HepG2 (cell line): ENCODE data around the gene ELP1. TPM values are rescaled to one million over a fixed set of nuclear protein-coding genes. Genes with fewer than 3 reads are reported as not detected.
A peak's percentile ranks its signal among the peaks of the same experiment; 100 is the strongest.
"Not testable (repeated sequence)": the region's sequence is repeated elsewhere in the genome, so short reads cannot be mapped to it uniquely, and the experiment has no call there.

Experiments used
- ATAC-seq: fragments of 200-7000 bp; cut with Tn5 transposase; 3 replicates; pipeline ENCODE4 v1.9.1; 2020; ENCODE audit warnings: mild to moderate bottlenecking, moderate library complexity
- BruUV-seq: library from RNA; stranded (reverse); fragments of 400-500 nt; replicated peaks from 2 replicates; lab custom pipeline; 2021; lab: Mats Ljungman, UMichigan
- CTCF ChIA-PET: fragments of 300-600 bp; formaldehyde crosslinking; extraction: SDS; loops from one replicate; lab custom pipeline; 2021; ENCODE audit warnings: low total read pairs, inconsistent platforms, low intra/inter-chr PET ratio; lab: Yijun Ruan, JAX
- POLR2A ChIA-PET: fragments of 350-600 bp; sonication (Branson Sonifier 250); formaldehyde crosslinking; loops from one replicate; lab custom pipeline; 2020; ENCODE audit warnings: antibody characterized with exemption, inconsistent platforms; lab: Yijun Ruan, JAX
- DNase-seq: peaks from one replicate; pipeline ENCODE4 v3.0.0-alpha.2; 2015; ENCODE audit warnings: low spot score
- FAIRE-seq: peaks from 3 replicates; lab custom pipeline; 2011; peaks lifted over from hg19 to GRCh38; lab: Jason Lieb, UNC
- H2AFZ ChIP-seq: one replicate; pipeline ENCODE4 v1.6.1; 2011; ENCODE audit warnings: low read length, inconsistent platforms
- H3K27ac ChIP-seq: fragments of 300-600 bp; 3 replicates; pipeline ENCODE4 v1.8.0; 2011; ENCODE audit warnings: mixed run types, mild to moderate bottlenecking, mixed read lengths, low read length, inconsistent platforms; ENCODE audit not compliant: insufficient read depth; ENCODE audit errors: extremely low read length
- H3K27me3 ChIP-seq, 2 experiments: fragments of 200-600 bp in 1 of 2; 2 replicates in 1 of 2; 3 replicates in 1 of 2; pipeline versions ENCODE4 v1.6.0 to v1.8.0; 2011; ENCODE audit warnings: low read length in 2 of 2, mild to moderate bottlenecking in 2 of 2, moderate library complexity in 2 of 2, inconsistent platforms in 1 of 2; ENCODE audit not compliant: insufficient read depth in 2 of 2, control insufficient read depth in 1 of 2
- H3K36me3 ChIP-seq, 2 experiments: fragments of 200-600 bp in 1 of 2; replicated peaks in 1 of 2; 2 replicates in 1 of 2; 3 replicates in 1 of 2; pipeline versions ENCODE4 v1.5.1 to v1.8.0; 2011; ENCODE audit warnings: low read length in 2 of 2, inconsistent platforms in 1 of 2; ENCODE audit not compliant: insufficient read depth in 2 of 2, control insufficient read depth in 1 of 2
- H3K4me1 ChIP-seq: 2 replicates; pipeline ENCODE4 v1.5.1; 2012; ENCODE audit warnings: low read length, inconsistent platforms; ENCODE audit not compliant: insufficient read depth
- H3K4me2 ChIP-seq: 2 replicates; pipeline ENCODE4 v1.6.0; 2011; ENCODE audit warnings: low read depth, low read length, inconsistent platforms
- H3K4me3 ChIP-seq, 3 experiments: fragments of 200-600 bp in 1 of 3; sonication (generic), shearing (Covaris generic) in 1 of 3; replicated peaks in 1 of 3; 2 replicates each; pipeline ENCODE4 v1.5.1; 2011 to 2016; ENCODE audit warnings: low read length in 3 of 3, inconsistent platforms in 2 of 3, low read depth in 2 of 3, mild to moderate bottlenecking in 2 of 3, control low read depth in 1 of 3, mixed read lengths in 1 of 3; ENCODE audit not compliant: insufficient read depth in 1 of 3
- H3K79me2 ChIP-seq: one replicate; pipeline ENCODE4 v1.6.1; 2011; ENCODE audit warnings: low read length, inconsistent platforms; ENCODE audit not compliant: insufficient read depth
- H3K9ac ChIP-seq: 2 replicates; pipeline ENCODE4 v1.6.0; 2011; ENCODE audit warnings: mild to moderate bottlenecking, low read depth, low read length, inconsistent platforms; ENCODE audit not compliant: insufficient read depth
- H3K9me3 ChIP-seq: 2 replicates; pipeline ENCODE4 v1.5.1; 2012; ENCODE audit warnings: mild to moderate bottlenecking, low read length
- H4K20me1 ChIP-seq: 2 replicates; pipeline ENCODE4 v1.6.0; 2011; ENCODE audit warnings: inconsistent platforms, mild to moderate bottlenecking, low read length, moderate library complexity; ENCODE audit not compliant: insufficient read depth
- CEBPB ChIP-seq: IDR thresholded peaks from 2 replicates; pipeline ENCODE4 v1.6.1; 2011; ENCODE audit warnings: low read depth, low read length, improper control_type of control experiment, borderline replicate concordance
- CTCF ChIP-seq: sonication (generic); formaldehyde crosslinking; IDR thresholded peaks from 2 replicates; pipeline ENCODE4 v1.5.0; 2020; ENCODE audit warnings: mild to moderate bottlenecking, missing genetic modification reagents, moderate library complexity
- MIXL1 ChIP-seq: IDR thresholded peaks from 2 replicates; pipeline ENCODE4 v1.6.1; 2016
- STAG1 ChIP-seq: sonication (generic); formaldehyde crosslinking; IDR thresholded peaks from 2 replicates; pipeline ENCODE4 v1.4.0; 2020; ENCODE audit warnings: missing genetic modification reagents
- ZNF629 ChIP-seq: sonication (generic); formaldehyde crosslinking; conservative IDR thresholded peaks from 2 replicates; pipeline ENCODE4 v1.5.0; 2020; ENCODE audit warnings: missing genetic modification reagents
- WGBS: methylation state at CpG from one replicate; pipeline ENCODE4 v1.1.6; 2017; ENCODE audit warnings: low lambda C conversion rate; 5-methylcytosine and 5-hydroxymethylcytosine counted together
- in situ Hi-C: cut with HindIII; loops from 2 replicates; pipeline ENCODE4 v1.10.0; 2017; ENCODE audit warnings: low pct_unique_long_range_greater_than_20kb; ENCODE audit not compliant: extremely low pct_ligation_motif_present
- intact Hi-C: fragments of 100-400 bp; cut with micrococcal nuclease; formaldehyde crosslinking; loops from one replicate; pipeline ENCODE4 v1.10.0; 2022; ENCODE audit not compliant: unreplicated experiment
- polyA plus RNA-seq, 8 experiments: library from polyadenylated mRNA; depleted of rRNA in 3 of 8; stranded (reverse) in 7 of 8; unstranded in 1 of 8; fragments of >200 nt; fragmentation: Illumina TruSeq in 4 of 8; extraction: Trizol in 4 of 8; gene quantifications; 2 replicates each; pipeline versions ENCODE4 v1.2.1 to v1.2.3, GENCODE V29; 2011 to 2016; ENCODE audit warnings: low read depth in 4 of 8, missing spikeins in 1 of 8, mixed read lengths in 1 of 8; ENCODE audit not compliant: insufficient read depth in 1 of 8
- total RNA-seq, 5 experiments: library from RNA; depleted of rRNA; stranded (reverse); fragments of >200 nt; fragmentation: Illumina TruSeq; extraction: Trizol; gene quantifications; 2 replicates each; pipeline ENCODE4 v1.2.3, GENCODE V29; 2016; ENCODE audit warnings: low read depth in 1 of 5
- TF ChIP-seq, protein P1 (sequence below): sonication (generic); formaldehyde crosslinking; IDR thresholded peaks from 2 replicates; pipeline ENCODE4 v1.5.1; 2020; ENCODE audit warnings: mild to moderate bottlenecking, missing genetic modification reagents, borderline replicate concordance

The ELP1 gene
- total and polyA plus RNA-seq, 2 of the 13 experiments (the other 11 are each of a cell fraction or from before 2014, with no cell fraction given): 157 to 275 TPM

DNA sequence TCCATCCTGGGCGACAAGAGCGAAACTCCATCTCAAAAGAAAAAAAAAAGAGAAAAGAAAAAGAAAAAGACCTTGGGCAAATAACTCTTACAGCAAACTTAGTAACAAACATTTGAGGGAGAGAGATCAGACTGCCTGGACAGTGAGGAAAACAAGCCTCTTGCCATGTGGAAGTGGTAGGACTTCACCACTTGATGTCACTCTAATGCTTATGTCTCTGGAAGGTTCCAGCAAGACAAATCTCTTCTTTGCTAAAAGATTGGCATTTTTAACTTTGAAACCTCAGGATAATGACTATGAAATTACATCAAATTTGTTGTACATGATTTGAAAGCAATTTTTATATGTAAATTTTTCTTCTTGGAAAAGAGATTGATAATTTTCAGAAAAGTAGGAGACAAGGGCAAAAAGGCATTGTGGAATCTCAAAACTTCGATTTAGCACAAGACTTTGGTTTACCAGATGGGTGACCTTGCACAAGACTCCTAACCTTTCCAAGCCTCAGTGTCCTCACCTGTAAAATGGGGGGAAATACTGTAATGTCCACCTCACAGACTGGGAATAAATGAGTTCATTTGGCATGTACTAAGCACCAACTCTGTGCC is 83.5 kb downstream of the ELP1 start (continued):
- TF ChIP-seq CTCF (CRISPR knock-in tag) (peak; percentile 75), ZNF629 (CRISPR knock-in tag) (0 out of 2 replicates have a peak, but pooled peaks have one; percentile 26), CEBPB (no peak), MIXL1 (CRISPR knock-in tag) (peak; percentile 22; the same call in 1 of the 2 replicates), STAG1 (CRISPR knock-in tag) (peak; percentile 82)
- TF ChIP-seq, protein P1, sequence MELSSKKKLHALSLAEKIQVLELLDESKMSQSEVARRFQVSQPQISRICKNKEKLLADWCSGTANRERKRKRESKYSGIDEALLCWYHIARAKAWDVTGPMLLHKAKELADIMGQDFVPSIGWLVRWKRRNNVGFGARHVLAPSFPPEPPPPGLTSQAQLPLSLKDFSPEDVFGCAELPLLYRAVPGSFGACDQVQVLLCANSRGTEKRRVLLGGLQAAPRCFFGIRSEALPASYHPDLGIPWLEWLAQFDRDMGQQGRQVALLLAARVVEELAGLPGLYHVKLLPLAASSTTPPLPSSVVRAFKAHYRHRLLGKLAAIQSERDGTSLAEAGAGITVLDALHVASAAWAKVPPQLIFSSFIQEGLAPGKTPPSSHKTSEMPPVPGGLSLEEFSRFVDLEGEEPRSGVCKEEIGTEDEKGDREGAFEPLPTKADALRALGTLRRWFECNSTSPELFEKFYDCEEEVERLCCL: no peak
- TF ChIP-seq, all 625 proteins: peak for 8

DNA sequence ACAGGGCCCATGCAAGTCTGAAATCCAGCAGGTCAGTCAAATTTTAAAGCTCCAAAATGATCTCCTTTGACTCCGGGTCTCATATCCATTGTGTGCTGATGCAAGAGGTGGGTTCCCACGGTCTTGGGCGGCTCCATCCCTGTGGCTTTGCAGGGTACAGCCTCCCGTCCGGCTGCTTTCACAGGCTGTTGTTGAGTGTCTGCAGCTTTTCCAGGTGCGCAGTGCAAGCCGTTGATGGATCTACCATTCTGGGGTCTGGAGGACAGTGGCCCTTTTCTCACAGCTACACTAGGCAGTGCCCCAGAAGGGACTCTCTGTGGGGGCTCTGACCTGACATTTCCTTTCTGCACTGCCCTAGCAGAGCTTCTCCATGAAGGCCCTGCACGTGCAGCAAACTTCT is 85.6 kb downstream of the ELP1 start:
- H3K9me3 ChIP-seq, DNase-seq, H3K4me2 ChIP-seq, FAIRE-seq, H3K4me3 ChIP-seq, CTCF ChIA-PET, POLR2A ChIA-PET, BruUV-seq, H3K9ac ChIP-seq, H3K27me3 ChIP-seq, ATAC-seq, H3K79me2 ChIP-seq, H3K36me3 ChIP-seq, H2AFZ ChIP-seq, H4K20me1 ChIP-seq, intact Hi-C loops, in situ Hi-C loops, H3K27ac ChIP-seq: not testable (repeated sequence)
- WGBS: 94% methylated on average over 5 of the region's 8 CpGs
- peaks cover 57% of the 10 kb centered on the region for H3K4me1 ChIP-seq
